Stimulated activated CD4-positive, alpha-beta T cell treated with anti-CD3 and anti-CD28 coated beads, TNF-alpha, amount 100 ng/mL, for 4 hours (primary cell): ENCODE results near the gene MED8.
"Not testable (repeated sequence)": the region's sequence is repeated elsewhere in the genome, so short reads cannot be mapped to it uniquely, and the experiment has no call there.

Source experiments
- DNase-seq, 3 experiments: peaks; one replicate each; pipeline ENCODE4 v3.0.0-alpha.2; 2020; ENCODE audit warnings: low read depth in 3 of 3

The MED8 gene

DNA sequence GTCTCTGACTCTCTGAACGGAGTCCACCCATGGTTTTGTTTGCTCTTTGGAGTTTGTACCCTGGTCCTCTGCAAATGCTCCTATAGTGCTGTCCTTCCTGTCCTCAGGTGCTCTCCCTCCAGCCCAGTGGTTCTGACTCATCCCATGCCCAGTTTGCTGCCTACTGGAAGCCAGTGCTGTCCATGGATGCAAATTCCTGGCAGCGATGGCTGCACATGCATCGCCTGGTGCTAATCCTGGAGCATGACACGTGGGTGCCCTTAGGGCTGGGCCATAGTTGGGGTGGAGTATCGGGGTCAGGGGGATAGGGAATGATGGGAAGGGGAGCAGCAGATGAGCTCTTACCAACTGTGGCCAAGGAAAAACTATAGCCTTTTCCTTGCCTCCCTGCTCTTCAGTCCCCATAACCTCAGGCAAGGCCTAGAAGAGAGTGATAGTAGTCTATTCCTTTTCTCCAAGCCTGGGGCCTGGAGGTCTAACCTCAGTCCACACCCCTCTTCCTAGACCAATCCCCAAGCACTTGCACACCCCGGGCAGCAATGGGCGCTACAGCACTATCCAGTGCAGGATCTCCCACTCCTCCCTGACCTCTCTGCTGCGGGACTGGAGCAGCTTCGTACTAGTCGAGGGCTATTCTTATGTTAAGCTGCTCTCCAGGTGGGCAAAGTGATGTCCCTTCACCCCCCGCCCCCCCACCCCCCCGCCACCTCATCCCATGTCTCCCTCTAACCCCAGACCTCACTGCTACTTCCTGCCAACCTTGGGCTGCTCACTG lies 32.6 kb upstream of the MED8 start:
- DNase-seq = no peak

DNA sequence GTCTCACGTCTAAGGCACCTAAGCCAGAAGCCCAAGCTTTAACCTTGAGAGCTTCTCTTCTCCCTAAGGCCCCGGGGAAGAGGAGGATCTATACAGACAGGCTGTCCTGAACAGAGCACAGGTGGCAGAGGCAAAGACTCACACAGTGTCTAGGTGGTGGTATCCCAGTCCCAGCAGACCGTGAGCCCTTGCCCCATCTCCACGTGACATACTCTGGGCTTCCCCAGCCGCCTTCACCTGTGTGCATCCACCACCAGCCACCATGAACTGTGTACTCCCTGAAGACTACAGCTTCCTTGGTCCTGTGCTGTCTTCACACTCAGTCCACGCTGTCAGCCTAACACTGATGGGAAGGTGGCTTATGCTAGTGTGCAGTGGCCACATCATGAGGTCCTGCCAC lies 31.8 kb upstream of the MED8 start:
- DNase-seq = no peak

- no peak for DNase-seq
Measured at GRCh38 chr1:43420874-43421273, 31.3 kb upstream of the MED8 start.

DNA sequence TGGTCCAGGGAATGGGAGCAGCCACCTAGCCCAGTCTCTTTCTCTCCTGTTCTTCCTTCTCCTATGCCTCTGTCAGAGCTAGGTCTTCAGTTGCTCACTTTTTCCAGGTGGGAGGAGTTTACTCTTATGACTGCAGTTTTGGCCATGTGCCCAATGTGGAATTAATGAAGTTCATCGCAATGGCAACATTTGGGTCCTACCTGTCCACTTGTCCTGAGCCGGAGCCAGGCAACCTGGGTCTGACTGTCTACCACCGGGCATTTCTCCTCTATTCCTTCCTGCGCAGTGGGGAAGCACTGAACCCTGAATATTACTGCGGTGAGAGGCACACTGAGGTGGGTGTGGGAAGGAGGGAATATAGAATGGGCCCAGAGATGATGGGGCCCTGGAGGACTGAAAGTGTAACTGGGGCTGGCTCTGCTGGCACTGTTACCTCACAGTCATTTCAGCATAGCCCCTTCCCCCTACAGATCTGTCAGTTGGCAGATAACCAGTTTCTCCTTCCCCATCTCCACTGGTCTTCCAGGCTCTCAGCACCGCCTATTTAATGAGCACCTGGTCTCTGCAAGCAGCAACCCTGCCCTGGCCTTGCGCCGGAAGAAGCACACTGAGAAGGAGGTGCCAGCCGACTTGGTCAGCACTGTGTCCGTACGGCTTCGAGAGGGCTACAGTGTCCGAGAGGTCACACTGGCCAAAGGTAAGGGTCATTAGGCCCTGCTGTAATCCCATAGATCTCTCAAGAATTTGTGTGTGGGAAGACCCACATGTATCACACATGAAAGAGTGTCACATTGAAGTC lies 30.2 kb upstream of the MED8 start:
- DNase-seq = no peak

DNA sequence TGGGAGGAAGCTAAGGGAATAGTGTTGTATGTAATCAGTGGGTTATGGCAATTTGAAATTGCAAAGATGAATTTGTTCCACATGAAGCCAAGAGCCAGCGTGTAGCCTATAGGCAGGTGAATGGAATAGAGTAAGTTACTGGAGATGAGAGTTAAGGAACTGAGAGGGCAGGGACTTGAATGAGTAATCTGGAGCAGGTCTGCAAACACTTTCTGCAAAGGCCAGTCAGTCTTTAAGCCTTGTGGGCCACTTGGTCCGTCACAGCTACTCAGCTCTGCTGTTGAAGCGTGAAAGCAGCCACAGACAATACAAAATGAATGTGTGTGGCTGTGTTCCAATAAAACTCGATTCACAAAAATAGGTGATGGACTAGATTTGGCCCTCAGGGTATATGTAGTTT lies 29.3 kb upstream of the MED8 start:
- no peak for DNase-seq

- DNase-seq = no peak
Measured at GRCh38 chr1:43415901-43416300, 26.3 kb upstream of the MED8 start.

DNA sequence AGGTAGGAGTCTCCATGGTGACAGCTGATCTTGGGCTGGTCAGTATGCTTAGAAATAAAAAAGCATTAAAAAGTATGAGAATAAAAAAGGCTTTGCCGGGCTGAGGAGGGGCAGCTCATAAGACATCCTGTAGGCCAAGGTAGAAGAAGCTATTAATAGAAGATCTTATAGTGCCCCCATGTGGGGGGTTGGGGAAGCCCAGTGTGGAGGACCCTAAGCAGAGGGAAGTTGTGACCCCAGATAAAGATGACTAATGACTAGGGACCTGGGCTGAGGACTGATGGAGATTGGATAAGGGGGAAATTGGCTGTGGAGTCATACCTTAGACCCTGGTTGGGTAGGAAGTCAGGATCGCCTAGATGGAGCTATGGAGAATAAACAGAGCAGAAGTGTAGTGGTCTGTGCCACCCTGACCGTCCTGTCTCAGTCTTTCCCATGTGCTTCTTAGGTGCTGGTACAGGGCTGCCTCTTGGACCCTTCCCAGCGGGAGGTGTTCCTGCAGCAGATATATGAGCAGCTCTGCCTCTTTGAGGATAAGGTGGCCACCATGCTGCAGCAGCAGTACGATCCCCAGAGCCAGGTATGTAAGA lies 25.1 kb upstream of the MED8 start:
- peak; percentile 29 to 56 (median 40) for DNase-seq

- DNase-seq = not testable (repeated sequence)
Measured at GRCh38 chr1:43413426-43413825, 23.8 kb upstream of the MED8 start.

DNA sequence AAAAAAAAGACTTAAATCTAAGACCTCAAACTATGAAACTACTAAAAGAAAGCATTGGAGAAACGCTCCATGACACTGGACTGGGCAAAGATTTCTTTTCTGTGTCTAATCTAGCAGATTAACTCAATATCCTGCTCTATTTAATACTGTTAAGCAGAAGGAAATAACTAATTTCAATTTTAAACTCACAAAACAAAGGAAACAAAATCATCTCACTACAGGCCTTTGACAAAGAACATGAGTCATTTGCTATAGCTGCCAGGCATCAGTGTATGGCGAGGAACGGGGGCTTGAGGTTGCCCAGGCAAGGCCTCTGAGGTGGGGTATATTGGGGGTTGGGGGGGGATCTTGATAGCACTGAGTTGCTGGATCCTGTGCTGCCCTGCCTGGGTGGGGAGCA lies 21.0 kb upstream of the MED8 start:
- DNase-seq = no peak

DNA sequence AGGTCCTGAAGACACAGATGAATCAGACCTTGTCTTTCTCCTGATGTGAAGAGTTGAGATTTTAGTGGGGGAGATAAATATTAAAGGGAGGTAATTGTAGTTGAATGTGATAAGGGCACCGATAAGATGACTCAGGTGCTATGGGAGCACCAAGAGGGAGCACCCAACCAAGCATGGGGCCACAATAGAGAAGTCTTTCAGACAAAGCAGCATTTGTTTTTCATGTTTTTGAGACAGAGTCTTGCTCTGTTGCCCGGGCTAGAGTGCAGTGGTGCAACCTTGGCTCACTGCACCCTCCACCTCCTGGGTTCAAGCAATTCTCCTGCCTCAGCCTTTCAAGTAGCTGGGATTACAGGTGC lies 16.3 kb upstream of the MED8 start:
- DNase-seq = no peak

- DNase-seq = no peak
Measured at GRCh38 chr1:43405219-43405875, 15.7 kb upstream of the MED8 start.

DNA sequence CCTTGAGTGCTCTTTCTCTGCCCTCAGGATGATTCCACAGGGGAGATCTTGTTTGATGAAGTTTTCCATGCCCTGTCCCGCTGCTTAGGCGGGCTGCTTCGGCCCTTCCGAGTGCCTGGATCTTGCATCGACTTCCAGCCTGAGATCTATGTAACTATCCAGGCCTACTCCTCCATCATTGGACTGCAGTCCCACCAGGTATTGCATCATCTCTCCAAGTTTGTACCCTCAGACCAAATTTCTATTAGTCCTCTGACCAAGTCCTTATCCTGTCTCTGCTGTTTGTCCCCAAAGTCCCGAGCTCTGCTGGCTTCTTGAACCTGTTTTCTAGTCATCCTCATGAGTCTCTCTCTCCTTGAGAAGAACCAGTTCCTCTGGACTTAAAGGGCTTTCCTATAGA lies 14.8 kb upstream of the MED8 start:
- DNase-seq = no peak

DNA sequence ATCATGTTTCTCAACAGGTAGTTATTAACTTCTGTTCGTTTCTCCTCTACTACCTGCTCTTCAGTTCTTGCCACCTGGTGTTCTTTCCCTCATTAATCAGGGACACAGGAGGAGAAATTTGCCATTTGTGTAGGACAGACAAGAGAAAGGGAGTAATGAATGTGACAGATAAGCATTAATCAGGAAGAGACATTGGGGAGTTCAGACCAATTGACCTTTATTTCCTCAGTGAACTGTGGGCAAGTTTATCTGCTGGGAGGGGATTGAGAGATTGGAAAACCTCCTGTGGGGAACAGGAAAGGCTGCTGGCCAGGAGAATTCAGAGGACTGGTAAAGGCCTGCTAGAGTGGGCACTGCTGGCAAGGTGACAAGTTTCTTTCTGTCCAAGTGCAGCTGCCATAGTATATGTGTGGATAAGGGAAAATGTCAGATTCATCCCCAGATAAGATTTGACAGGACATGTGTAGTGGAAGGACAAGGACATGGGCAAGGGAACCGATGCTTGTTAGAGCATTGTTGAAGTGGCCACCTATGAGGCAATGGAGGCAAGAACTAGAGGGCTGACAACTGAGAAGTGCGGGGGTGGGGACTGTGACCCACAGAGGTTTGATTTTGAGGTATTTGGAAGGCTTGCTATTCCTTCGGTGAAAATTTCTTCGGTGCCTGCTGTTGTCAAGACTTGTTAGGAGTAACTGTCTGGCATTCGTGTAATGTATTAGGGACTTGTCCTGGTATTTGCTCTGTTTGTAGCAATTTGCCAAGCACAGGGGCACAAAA lies 12.7 kb upstream of the MED8 start:
- no peak for DNase-seq

- not testable (repeated sequence) for DNase-seq
Measured at GRCh38 chr1:43400441-43400840, 10.8 kb upstream of the MED8 start.

DNA sequence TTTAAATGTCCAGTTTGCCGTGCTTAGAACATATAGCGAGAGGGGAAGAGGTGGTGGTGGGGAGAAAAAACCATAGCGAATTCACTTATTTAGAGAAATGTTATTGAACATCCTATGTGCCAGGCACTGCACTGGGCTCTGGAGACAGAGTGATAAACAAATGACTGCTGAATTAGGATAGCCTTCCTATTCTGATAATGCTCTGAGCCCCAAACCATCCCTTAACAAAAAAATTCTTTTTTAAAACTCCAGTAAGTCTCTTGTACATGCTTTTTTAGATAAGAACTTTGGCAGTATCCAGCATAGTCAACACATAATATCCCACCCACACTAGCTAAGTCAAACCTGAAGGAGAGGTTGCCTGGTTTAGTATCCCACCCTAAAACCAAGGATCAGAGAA lies 8.6 kb upstream of the MED8 start:
- no peak for DNase-seq

DNA sequence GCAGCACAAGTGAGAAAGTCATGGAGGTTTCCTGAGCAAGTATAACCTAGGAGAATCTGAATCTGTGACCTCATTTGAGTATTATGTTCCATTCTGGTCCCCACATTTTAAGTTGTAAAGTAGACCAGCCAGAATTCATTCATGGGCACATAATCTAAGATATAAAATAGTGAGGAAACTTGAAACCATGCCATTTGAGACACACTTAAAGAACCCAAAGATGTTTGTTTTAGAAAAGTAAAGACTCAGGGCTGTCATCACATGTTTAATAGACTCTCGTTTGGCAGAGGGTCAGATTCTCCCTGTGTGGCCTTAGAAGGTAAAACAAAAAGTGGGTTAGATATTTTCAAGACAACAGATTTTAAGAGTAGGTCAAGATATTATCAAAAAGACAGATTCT lies 6.5 kb upstream of the MED8 start:
- DNase-seq = no peak

DNA sequence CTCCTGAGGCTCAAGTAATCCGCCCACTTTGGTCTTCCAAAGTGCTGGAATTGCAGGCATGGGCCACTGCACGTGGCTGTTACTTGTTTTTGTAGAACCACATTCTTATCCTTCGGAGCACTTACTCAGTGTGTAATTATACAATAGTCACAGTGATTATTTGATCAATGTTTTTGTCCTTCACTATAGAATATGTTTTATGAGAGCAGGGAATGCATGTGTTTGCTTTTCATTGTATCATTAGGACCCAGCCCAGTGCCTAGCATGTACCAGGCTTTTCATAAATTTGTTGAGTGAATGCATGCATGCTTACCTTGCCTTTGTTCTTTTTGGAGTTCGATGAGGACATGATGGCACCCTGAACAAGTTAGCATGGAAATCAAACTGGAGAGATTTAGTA lies 5.9 kb upstream of the MED8 start:
- no peak for DNase-seq

- no peak for DNase-seq
Measured at GRCh38 chr1:43392702-43393101, 3.1 kb upstream of the MED8 start.

DNA sequence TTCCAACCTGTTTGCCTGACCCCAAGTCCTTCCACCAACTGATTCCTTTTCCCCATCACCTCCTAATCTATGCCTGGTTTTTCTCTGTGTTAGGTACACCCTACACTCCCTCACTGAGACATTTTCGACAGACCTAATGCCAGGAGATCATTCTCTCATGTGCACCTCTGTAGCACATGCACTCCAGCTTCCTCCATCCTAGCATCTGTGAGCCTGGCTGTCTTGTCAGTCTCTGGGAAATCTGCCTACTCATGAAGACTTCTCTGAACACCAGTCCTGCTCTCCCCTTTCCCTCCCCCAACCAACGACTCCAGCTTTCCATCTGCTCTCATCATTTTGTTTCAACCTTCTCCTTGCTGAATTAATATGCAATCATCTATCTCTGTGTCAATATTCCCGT lies 987 bp downstream of the MED8 start:
- no peak for DNase-seq

DNA sequence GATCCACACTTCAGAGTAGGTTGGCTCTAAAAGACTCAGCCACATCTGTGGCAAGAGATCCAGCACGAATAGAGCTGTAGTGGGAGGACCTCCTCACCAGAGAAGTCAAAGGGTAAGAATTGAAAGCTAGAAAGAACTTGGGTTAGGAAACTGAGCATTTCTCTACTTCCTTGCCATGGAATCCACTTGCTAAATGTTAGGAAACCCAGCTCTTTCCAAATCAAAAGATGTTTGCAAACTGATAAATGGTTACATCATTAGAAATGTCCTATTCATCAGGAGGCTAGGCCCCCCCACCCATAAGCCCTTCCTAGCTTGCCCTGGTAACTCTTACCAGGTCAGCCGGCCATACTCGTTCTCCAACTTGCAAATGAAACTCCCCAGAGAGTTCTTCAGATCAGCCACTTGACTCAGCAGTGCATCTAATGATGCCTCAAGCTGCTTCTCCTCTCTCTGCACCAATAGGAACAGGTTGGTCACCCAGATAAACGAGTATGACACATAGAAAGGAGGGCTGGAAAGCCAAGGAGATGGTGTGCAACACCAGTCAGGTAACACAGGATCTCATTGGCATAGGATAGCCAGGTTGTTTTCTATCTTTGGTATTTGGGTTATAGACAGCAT lies 1.5 kb downstream of the MED8 start:
- no peak for DNase-seq

GRCh38 chr1:43386676-43387075 lies 2.9 kb downstream of the MED8 start:
- DNase-seq = no peak
